ENCODE measurements around the gene PCK2.

Gene PCK2

DNA sequence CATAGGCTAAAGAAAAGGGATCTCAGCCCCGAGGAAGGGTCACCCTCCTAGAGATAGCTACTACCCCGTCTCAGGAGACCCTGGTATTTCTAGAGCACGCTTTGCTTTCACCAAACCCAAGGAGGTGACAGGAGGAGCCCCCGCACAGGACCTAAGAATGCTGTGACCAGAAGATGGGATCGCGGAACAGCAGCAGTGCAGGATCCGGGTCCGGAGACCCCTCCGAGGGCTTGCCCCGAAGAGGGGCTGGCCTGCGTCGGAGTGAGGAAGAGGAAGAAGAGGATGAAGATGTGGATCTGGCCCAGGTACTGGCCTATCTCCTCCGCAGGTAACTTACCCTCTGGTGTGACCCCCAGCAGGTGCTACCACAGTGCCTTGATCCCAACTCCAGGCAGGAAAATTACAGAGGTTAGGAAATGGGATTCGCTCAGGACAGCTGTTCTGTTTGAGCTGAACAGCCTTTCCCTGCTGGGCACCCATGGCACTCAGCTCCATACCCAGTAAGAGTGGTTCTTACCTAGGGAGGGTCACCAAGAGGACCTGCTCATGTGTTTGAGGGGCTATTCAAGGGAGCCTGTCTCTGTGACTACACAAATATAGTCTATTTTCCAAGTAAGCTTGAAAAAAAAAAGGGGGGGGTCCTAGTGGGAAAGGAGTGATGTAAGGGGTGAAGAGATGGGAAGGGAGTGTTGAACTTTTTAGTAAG is 21.5 kb downstream of the PCK2 start:
- no peak for DNase-seq (ENCODE audit: low spot score)

DNA sequence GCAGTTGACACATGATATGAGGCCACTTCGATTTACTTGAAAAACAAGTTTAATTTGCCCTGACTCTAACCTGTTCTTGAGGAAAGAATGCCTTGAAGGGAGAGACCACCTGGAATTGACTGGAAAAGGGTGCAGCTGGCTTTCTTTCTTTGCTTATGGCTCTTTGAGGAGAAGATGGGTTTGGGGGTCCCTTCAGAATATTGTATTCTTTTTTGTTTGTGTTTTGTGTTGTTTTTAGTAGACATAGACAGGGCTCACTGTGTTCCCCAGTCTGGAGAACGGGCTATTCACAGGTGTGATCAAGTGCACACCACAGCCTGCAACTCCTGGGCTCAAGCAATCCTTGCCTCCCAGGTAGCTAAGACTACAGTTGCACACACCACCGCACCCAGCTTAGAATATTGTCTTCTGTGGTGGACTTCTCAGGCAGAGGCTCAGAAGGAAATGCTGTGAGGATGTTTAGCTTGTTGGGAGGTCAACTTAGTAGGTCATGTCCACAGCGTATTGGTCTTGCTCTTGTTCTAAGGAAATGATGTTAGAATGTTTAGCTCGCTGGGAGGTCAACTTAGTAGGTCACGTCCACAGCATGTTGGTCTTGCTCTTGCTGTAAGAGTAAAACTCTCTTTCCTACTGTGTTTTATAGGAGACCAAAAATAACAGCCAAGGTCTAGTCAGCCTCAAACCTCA is 22.2 kb downstream of the PCK2 start:
- peak; percentile 52 for DNase-seq (ENCODE audit: low spot score)

DNA sequence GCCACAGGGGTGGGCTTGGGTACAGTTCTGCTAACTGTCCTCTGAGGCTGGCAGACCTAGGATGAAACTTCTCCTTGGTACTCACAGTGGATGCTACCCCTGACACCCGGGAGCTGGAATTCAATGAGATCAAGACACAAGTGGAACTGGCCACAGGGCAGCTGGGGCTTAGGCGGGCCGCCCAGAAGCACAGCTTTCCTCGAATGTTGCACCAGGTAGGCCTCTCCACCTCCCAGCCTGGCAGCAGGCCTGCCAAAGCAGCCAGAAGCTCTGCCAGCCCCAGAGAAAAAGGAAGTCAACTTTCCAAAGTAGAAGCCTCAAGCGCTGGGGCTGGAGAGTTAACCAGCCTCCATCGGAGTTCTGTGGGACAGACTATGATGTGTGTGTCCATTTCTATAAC is 23.1 kb downstream of the PCK2 start:
- peak; percentile 30 for DNase-seq (ENCODE audit: low spot score)

DNA sequence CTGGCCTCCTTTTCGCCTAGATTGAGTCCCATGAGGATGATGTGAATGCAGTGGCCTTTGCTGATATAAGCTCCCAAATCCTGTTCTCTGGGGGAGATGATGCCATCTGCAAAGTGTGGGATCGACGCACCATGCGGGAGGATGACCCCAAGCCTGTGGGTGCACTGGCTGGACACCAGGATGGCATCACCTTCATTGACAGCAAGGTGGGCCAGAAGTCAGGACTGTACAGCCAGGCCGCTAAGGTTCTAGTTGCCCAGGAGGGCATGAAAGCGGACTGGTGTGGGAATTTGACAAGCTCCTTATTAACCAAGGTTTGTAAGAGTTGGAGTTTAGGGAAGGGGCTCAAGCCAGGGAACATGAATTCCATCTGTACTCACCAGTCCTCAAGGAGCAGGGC is 25.6 kb downstream of the PCK2 start:
- no peak for DNase-seq (ENCODE audit: low spot score)

DNA sequence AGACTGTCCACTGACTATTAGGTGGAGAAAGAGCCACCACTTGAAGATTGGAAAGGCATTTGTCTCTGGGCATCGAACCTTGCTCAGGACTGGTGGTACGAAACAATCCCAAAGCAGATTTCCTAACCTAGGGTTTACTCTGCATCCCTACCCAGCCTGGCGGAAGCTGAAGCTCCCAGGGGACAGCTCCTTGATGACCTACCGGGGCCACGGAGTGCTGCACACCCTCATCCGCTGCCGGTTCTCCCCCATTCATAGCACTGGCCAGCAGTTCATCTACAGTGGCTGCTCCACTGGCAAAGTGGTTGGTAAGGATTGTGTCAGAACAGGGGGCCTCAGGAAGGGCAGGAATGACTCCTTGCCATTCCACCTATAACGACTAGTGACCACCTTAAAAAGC is 27.1 kb downstream of the PCK2 start:
- DNase-seq (ENCODE audit: low spot score): no peak

DNA sequence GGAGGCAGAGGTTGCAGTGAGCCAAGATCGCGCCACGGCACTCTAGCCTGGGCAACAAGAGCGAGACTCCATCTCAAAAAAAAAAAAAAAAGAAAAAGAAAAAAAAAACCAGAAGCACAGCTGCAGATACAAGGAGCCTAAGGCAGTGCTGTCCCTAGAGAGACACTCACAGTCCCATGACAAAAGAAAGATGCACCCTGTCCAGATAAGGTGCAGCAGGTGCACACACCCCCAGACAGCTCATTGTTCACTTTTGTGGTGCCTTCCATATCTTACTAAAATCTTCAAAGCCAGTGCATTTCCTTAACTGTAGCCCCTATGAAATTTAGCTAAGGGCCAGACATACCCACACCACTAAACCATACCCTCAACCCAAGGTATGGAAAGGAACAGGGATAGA is 28.3 kb downstream of the PCK2 start:
- no peak for DNase-seq (ENCODE audit: low spot score)

DNA sequence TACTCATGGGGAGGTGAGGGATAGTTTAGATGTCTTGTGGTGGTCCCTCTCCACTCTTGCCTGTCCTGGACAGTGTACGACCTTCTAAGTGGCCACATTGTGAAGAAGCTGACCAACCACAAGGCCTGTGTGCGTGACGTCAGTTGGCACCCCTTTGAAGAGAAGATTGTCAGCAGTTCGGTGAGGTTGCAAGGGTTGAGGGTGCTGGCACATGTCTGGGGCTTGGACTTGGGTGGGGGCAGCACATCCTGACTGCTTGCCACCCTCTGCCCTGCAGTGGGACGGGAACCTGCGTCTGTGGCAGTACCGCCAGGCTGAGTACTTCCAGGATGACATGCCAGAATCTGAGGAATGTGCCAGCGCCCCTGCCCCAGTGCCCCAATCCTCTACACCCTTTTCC is 28.8 kb downstream of the PCK2 start:
- DNase-seq (ENCODE audit: low spot score): peak; percentile 74

DNA sequence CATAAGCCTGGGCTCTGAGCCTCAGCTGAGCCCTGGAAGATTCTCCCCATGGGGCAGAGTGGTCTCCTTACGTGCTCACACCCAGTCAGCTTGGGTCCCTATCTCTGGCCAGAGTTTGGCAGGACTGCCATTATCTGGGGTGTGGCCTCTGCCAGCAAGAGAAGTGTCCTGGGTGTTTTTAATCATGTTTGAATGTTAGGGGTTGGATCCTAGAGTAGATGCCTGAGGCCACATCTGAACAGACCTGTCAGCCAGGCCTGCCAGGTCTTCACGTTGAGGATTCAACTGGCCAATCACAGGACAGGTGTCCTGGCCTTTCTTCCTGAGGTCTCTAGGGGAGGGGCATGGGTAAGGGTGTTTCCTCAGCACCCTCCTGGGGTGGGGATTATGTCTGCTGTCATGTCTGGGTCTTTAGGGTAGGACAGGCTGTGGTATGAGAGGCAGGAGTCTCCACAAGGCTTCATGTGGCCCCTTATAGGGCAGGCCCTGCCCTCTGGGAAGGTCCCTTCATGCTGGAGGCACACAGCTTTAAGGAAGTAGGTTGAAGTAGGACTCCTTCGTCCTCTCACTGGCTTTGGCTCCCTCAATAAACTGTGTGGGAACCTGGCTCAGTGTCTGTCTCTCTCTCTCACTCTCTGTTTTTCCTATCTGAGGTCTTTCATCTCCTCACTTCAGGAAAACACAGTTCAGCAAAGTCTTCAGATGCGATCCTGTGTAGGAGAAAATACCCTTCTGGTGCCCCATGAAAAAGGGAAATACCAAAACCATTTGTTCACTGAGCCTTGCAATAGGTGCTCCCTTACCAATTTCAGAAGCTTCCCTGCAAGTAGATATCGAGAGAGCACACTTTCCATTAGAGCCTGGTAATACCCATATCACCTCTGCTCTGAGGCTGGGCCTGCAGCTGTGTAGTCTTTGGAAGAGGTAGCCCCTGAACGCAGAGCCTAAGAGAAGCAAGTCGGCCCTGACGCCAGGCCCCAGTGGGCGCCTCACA is 29.6 kb downstream of the PCK2 start:
- DNase-seq (ENCODE audit: low spot score): peak; percentile 90

DNA sequence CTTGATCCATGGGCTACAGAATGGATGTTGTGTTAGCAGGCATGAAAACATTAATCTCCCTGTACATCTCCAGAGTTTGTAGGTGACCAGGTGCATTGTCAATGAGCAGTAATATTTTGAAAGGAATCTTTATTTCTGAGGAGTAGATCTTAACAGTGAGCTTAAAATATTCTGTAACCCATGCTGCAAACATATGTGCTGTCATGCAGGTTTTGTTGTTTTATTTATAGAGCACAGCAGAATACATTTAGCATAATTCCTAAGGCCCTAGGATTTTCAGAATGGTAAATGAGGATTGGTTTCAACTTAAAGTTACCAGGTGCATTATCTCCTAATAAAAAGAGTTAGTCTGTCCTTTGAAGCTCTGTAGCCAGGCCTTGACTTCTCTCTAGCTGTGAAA is 32.8 kb downstream of the PCK2 start:
- DNase-seq (ENCODE audit: low spot score): peak; percentile 4

DNA sequence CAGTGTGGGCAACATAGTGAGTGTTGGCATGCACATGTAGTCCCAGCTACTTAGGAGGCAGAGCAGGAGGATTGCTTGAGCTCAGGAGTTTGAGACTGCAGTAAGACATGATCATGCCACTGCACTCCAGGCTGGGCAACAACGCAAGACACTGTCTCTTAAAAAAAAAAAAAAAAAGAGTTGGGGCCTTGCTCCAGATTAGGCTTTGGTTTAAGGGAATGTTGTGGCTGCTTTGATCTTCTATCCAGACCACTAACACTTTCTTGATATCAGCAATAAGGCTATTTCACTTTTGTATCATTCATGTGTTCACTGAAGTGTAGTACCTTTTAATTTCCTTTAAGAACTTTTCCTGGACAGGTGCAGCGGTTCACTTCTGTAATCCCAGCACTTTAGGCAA is 33.6 kb downstream of the PCK2 start:
- DNase-seq (ENCODE audit: low spot score): peak; percentile 4

DNA sequence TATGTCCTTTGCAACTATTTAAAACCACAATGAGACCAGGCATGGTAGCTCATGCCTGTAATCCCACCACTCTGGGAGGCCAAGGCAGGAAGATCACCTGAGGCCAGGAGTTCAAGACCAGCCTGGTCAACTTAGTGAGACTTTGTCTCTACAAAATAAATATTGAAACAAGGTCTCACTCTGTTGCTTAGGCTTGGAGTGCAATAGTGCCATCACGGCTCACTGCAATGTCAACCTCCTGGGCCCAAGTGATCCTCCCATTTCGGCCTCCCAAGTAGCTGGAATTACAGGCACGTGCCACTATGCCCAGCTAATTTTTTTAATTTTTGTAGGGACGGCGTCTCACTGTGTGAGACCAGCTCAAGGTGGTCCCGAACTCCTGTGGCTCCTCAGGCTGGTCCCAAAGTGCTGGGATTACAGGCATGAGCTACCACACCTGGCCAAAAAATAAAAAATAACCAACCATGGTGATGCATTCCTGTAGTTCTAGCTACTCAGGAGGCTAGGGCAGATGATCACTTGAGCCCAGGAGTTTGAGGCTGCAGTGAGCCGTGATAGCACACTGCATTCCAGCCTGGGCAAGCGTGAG is 35.4 kb downstream of the PCK2 start:
- no peak for DNase-seq (ENCODE audit: low spot score)

DNA sequence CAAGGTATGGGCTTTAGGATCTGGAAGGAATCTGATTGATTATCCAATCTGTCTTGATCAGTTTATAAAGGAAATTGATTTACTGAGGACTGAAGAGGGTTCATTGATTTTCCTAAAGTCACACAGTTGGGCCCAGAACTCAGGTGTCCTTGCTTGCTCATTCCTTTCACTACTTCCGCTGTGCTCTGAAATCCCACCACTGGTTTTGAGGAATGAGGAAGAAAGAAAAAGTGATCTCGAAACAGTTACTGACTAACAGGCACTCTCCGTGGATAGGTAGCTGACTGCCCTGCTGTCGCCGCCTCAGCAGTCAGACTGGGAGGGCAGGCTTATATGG is 36.2 kb downstream of the PCK2 start, which contains the start of gene FITM1:
TSS of gene FITM1 (plus strand) at position 280 of the 337 bp plus-strand sequence. CDS start 905 bp downstream, outside the sequence.
- DNase-seq (ENCODE audit: low spot score): no peak

DNA sequence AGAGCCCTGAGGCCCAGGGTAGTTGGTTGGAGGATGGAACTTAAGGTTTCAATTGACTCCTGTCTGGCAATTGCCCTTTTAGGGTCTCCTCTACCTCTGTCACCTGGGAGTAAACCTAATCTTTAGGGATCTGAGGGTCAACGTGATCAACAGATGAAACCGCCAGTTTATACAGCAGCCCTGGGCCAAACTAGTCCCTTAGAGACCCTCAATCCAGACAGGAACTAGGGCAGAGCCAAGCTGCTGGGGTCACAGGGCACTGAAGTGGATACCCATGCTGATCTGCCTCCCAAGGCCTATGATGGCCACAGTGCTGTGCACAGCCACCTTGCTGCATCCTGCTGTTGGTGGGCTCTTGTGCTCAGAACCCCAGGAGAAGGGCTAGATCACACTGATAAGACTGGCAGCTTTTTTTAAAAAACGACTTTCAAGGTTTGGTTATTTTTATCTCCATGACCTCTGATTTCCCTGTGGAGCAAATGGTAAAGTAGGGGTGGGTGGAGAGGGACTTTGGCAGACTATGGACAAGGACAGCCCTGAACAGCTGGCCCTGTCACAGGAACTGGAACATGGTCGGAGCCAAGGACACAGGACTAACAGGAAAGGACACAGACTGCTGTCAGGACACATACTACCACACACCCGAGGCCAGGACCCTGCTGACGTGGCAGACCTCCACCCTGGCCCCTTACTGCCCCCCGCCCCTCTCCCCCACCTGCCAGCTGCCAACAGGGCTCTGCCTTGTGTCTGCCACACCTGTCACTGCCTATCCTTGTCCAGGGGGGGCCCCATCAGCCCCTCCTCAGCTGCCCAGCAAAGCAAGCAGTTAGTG is 36.8 kb downstream of the PCK2 start:
- no peak for DNase-seq (ENCODE audit: low spot score)

DNA sequence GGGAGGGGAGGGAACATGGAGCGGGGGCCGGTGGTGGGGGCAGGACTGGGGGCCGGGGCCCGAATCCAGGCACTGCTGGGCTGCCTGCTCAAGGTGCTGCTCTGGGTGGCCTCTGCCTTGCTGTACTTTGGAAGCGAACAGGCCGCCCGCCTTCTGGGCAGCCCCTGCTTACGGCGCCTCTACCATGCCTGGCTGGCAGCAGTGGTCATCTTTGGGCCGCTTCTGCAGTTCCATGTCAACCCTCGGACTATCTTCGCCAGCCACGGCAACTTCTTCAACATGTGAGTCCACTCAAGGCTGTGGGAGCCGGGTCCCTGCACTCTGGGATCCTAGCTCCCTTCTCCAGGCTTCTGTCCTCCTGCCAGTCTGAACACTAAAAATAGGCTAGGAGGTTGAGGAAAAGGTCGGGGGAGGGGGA is 37.4 kb downstream of the PCK2 start:
- no peak for DNase-seq (ENCODE audit: low spot score)

DNA sequence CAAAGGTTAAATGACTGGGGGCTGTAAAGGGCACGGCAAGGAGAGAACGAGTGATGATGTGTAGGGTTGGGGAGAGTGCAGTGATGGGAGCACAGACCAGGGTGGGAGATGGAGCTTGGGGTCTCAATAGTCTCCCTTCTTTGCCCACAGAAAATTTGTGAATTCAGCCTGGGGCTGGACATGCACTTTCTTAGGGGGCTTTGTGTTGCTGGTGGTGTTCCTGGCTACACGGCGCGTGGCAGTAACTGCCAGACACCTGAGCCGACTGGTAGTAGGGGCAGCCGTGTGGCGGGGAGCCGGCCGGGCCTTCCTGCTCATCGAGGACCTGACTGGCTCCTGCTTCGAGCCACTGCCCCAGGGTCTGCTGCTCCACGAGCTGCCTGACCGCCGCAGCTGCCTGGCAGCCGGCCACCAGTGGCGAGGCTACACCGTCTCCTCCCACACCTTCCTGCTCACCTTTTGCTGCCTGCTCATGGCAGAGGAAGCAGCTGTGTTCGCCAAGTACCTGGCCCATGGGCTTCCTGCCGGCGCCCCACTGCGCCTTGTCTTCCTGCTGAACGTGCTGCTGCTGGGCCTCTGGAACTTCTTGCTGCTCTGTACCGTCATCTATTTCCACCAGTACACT is 38.1 kb downstream of the PCK2 start:
- DNase-seq (ENCODE audit: low spot score): no peak

DNA sequence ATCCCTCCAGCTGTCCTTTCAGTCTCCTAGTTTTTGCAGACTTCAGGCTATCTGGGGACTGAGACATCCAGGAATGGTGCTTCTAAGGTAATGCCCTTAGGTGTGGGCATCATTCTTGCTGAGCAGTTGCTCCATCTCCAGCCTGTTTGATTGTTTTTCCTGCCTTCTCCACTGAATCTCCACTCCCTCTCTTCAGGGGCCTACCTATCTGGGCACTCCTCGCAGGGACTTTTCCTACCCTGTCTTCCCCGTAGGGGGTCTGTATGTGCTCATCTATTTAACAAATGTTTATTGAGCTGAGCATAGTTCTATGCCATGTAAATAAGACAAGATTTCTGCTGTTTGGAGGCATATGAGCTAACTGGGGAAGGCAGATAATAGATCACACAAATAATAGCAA is 38.9 kb downstream of the PCK2 start:
- no peak for DNase-seq (ENCODE audit: low spot score)

DNA sequence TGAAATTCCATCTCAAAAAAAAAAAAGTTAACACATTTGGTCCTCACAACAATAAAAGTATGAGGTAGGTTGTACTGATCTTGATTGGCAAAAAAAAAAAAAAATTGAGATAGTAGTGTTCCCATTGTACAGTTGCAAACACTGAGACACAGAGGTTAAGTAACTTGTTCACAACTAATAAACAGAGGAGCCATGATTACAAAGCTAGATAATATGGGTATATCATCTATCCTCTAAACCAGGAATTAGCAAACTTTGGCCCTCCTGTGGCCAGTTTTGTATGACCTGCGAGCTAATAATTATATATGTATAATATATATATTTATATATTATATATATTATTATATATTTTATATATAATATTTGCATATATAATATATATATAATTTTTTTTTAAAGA is 39.6 kb downstream of the PCK2 start:
- DNase-seq (ENCODE audit: low spot score): peak; percentile 32

DNA sequence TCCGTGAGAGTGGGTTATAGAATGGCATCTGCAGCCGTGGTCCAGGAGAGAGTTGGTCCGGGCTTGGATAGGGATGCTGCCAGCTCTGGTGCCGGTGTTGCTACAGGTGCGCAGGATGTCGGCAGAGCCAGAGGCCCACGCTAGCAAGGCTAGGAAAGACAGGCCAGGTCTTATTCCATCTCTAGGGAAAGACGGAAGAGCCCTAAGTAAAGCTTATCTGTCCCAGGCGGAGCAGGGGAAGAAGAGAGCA is 41.4 kb downstream of the PCK2 start:
- DNase-seq (ENCODE audit: low spot score): no peak

DNA sequence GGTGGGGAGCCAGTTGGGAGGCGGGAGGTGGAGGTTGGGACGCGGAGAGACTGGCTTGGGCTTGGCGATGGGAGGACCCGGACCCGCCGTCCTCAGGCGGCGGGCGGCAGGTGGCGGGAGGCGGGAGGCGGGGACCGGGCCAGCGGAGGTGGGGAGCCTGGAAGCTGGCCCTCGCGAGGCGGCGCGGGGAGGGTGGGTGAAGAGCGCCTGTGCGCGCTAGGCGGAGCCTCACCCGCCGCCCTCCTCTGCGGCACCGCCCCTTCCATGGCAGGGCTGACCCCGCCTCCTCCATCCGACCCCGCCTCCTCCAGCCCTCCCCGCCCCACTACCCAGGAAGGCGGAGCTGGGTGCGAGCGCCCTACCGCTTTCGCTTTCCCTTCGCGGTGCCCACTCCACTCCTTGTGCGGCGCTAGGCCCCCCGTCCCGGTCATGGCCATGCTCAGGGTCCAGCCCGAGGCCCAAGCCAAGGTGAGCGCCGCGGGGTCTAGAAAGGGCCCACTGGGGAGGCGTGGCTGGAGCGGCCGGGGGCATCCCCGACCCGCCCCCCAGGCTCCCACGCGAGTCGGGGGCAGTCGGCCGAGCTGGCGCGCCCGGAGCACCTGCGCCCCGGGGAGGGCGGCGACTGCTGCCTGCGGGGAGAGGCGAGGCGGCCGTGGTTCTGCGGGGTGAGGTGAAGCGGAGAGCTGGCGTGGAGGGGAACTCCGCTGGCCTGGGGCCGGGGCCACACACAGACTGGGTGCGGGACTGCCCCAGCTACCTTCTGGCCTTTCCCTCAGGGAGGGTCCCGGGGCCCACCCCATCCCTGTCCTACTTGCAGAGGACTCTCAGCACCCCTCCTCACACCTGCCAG is 41.9 kb downstream of the PCK2 start, which contains the start of gene PSME1:
TSS of gene PSME1 (plus strand) at position 361 of the 850 bp plus-strand sequence. CDS start at position 430, 69 bp downstream.
- peak; percentile 96 for DNase-seq (ENCODE audit: low spot score)

All from hematopoietic multipotent progenitor cell treated with erythropoietin and hydrocortisone succinate and interleukin-3 and kit ligand, for 17 days (in vitro differentiated cells).